Fibroblast of mammary gland (primary cell): ENCODE measurements around the gene KSR1.

Experiments used
- DNase-seq: peaks from one replicate; pipeline ENCODE4 v3.0.0-alpha.2; 2010; ENCODE audit warnings: low read depth
- H3K4me3 ChIP-seq: 2 replicates; pipeline ENCODE4 v1.5.1; 2011; ENCODE audit warnings: low read depth, mild to moderate bottlenecking, low read length, moderate library complexity; ENCODE audit not compliant: control insufficient read depth
- TF ChIP-seq, protein P1 (sequence below): conservative IDR thresholded peaks from 2 replicates; pipeline ENCODE4 v1.5.1; 2011; ENCODE audit warnings: low read depth, low read length, inconsistent platforms; ENCODE audit not compliant: control insufficient read depth, insufficient read depth

Gene KSR1

GRCh38 chr17:27531469-27531961 is 75.3 kb downstream of the KSR1 start:
- TF ChIP-seq, protein P1, sequence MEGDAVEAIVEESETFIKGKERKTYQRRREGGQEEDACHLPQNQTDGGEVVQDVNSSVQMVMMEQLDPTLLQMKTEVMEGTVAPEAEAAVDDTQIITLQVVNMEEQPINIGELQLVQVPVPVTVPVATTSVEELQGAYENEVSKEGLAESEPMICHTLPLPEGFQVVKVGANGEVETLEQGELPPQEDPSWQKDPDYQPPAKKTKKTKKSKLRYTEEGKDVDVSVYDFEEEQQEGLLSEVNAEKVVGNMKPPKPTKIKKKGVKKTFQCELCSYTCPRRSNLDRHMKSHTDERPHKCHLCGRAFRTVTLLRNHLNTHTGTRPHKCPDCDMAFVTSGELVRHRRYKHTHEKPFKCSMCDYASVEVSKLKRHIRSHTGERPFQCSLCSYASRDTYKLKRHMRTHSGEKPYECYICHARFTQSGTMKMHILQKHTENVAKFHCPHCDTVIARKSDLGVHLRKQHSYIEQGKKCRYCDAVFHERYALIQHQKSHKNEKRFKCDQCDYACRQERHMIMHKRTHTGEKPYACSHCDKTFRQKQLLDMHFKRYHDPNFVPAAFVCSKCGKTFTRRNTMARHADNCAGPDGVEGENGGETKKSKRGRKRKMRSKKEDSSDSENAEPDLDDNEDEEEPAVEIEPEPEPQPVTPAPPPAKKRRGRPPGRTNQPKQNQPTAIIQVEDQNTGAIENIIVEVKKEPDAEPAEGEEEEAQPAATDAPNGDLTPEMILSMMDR = no peak
- DNase-seq = no peak
- H3K4me3 ChIP-seq = no peak overlapping the region

DNA sequence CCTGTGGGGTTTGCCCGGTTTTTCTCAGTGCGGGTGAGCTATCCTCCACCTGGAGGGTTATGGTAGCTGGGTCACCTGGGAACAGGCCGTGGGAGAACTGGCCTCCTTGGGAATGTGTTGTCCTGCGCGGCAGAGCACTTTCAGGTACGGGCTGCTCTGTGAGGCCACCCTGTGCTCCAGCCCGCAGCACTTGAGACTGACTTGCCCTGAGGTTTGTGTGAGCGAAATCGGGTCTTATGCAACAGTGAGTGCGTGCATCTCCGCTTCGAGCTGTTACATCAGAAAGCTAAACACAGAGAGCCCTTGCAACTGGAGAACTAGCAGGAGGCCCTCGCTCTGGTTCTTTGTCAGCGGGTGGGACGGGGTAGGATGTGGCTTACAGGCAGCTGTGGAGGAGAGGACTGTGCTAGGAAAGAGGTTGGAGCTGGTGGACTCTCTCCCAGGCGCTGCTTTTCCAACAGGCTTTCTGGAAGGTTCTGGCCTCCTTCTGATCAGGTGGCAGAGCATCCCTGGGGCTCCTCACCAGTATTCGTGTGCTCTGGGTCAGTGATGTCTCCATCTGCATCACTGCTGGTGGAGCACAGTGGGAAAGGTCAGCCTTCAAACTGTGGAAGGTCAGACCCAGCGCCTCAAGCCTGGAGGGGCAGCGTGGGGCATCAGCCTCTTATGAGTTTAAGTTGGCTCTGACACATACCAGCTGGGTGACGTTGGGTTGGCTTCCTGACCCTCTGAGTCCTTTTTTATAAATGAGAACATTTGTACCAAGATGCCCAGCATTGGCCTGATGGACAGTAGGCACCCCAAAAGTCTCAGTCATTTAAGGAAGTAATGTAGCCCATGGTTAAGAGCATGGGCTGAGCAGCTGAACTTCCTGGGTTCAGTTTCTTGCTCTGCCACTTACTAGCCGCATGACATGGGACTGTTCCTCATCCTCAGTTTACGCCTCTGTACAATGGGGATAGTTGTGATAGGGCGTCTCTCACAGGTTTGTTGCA is 76.3 kb downstream of the KSR1 start:
- TF ChIP-seq, protein P1 = no peak
- peak; percentile 20 for DNase-seq
- H3K4me3 ChIP-seq = no peak overlapping the region

- TF ChIP-seq, protein P1 = no peak
- peak; percentile 55 for DNase-seq
- H3K4me3 ChIP-seq = no peak overlapping the region
Measured at GRCh38 chr17:27533874-27534815, 77.9 kb downstream of the KSR1 start.

DNA sequence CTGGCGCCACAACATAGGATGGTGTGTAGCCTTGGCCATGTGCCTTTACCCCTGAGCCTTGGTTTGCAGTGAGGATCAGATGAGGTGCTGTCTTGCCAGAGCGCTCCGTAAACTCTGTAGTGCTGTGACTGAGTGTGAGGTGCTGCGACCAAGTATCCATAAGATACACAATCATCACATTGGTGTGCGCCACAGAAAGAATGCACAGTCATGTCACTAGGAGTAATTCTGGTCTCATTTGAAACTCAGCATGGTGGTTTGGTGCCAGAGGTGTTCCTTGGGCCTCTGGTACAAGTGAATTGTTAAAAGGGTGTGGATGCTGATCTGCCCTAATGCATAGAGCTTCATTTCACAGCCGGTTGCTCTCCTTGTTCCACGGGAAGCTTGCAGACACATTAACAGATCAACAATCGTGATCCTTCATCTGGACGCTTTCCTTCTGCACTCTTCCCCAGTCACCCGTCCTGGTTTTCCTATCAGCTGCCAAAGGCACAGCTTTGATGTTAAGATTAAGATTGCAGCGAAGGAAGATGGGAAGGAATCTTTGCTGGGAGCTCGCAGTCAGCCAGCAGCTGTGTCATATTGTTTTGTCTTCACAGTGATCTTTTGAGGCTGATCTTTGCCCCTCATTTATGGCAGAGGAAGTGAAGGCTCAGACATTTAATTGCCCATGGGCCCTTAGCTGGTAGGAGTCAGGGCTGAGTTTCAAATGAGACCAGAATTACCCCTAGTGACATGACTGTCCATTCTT is 79.1 kb downstream of the KSR1 start:
- DNase-seq = no peak
- no peak overlapping the region for H3K4me3 ChIP-seq
- TF ChIP-seq, protein P1 = no peak

GRCh38 chr17:27535975-27536374 is 79.7 kb downstream of the KSR1 start:
- no peak for DNase-seq
- TF ChIP-seq, protein P1 = no peak
- no peak overlapping the region for H3K4me3 ChIP-seq

DNA sequence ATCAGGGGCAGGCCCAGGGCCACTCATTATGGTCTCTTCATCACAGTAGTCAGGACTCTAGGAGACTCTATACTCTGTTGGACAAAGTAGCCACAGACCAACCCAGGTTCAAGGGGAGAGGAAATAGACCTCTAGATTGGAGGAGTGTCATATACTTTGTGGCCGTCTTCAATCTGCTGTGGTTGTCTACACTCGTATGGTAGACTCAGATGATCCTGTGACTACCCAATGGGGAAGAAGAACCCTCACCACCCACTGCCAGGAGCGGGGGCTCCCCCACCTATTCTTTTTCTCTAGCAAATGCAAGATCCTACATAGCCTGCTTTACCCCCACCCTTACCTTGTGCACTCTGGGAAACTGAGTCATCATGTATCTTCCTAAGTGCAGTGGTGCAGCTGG is 80.5 kb downstream of the KSR1 start:
- no peak for DNase-seq
- no peak overlapping the region for H3K4me3 ChIP-seq
- TF ChIP-seq, protein P1 = no peak
